GM18505 (cell line): ENCODE data around the gene COA8.

Source experiments
- ATAC-seq: cut with Tn5 transposase; IDR thresholded peaks from one replicate; pipeline ENCODE4 v1.9.1; 2021; ENCODE audit not compliant: unreplicated experiment
- POLR2A ChIP-seq: IDR thresholded peaks from 4 replicates; pipeline ENCODE4 v1.6.1; 2011; ENCODE audit warnings: borderline replicate concordance; ENCODE audit not compliant: insufficient read depth, insufficient read length; ENCODE audit errors: extremely low read depth

COA8 gene

GRCh38 chr14:103562429-103563225 is at the start of gene COA8, which contains the start of gene BAG5:
COA8 (plus strand) TSS chr14:103562960; CDS start chr14:103563002, 42 bp downstream.
BAG5 (minus strand) TSS chr14:103562657; CDS start chr14:103561164, 1,493 bp downstream.
- TF ChIP-seq POLR2A, result peak; percentile 82
- ATAC-seq, result peak; percentile 78

DNA sequence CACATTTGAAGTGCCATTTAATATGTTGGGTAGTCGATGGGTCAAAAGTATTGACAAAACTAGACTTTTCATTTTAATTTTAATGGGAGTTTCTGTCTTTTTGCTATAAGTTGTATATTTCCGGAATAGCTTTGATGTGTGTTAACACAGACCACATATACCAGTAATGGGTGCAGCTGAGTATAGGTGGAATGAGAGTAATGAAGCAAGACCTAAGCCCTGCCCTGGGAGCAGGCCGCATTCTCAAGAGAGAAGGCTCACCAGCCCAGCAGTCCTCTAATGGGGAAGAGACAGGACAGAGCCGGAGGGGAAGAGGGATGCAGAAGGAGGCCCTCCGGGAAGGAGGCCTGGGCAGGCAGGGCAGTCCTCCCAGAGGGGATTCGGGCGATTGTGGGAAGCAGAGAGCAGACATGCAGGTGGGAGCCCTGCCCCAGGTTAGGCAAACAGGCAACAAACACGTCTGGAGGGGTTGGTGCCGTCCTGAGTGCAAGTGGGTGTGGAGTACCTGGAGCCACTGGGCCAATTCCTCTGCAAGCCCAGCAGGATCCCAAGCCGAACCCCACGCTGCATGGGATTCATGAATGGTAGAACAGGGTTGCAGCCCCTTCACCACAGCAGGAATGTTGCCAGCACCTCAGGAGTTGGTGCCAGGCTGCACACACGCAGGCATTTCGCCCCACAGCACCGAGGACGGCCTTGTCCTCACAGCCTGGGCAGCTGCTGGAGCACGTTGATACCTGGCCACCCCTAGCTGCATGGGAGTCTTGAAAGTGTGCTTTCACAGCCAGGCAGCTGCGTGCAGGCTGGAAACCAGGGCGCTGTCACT is 48.0 kb upstream of the COA8 start:
- no peak for ATAC-seq
- TF ChIP-seq POLR2A, result no peak

- no peak for TF ChIP-seq POLR2A
- no peak for ATAC-seq
Observed at GRCh38 chr14:103516426-103517173, 46.2 kb upstream of the COA8 start.

GRCh38 chr14:103517174-103517566 is 45.6 kb upstream of the COA8 start:
- no peak for TF ChIP-seq POLR2A
- ATAC-seq, result no peak

DNA sequence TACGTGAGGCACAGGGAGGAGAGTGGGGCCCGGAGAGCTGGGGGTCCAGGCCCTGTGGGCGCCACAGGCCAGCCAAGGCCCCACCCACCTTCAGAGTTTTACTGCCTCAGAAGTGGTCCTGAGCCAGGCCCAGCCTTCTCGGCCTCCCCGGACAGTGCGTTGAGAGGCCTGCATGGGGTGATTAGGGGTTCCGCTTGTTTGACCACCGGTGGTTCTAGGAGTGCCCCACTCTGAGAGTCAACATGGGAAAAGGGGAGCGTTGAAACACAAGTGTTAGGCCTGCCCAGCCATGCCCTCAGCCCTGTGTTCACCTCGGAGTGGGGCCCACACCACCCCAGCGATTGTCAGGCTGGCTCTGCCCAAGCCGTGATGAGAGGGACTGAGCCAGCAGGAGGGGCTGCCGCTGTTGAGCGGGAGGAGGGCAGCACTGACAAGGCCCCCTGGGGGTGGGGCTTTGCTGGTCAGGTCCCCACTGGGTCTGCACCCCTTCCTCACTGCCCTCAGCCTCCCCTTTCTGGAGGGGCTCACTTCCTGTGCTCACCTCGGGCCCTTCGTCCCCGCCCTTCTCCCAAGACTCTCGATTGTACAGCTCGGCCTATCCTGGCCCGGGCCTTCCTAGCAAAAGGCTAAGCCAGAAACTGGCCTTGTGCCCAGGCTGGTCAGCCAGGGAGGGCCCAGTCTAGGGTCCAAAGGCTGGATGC is 44.9 kb upstream of the COA8 start:
- no peak for ATAC-seq
- no peak for TF ChIP-seq POLR2A

GRCh38 chr14:103518422-103519042 is 44.2 kb upstream of the COA8 start:
- TF ChIP-seq POLR2A, result no peak
- ATAC-seq, result no peak

DNA sequence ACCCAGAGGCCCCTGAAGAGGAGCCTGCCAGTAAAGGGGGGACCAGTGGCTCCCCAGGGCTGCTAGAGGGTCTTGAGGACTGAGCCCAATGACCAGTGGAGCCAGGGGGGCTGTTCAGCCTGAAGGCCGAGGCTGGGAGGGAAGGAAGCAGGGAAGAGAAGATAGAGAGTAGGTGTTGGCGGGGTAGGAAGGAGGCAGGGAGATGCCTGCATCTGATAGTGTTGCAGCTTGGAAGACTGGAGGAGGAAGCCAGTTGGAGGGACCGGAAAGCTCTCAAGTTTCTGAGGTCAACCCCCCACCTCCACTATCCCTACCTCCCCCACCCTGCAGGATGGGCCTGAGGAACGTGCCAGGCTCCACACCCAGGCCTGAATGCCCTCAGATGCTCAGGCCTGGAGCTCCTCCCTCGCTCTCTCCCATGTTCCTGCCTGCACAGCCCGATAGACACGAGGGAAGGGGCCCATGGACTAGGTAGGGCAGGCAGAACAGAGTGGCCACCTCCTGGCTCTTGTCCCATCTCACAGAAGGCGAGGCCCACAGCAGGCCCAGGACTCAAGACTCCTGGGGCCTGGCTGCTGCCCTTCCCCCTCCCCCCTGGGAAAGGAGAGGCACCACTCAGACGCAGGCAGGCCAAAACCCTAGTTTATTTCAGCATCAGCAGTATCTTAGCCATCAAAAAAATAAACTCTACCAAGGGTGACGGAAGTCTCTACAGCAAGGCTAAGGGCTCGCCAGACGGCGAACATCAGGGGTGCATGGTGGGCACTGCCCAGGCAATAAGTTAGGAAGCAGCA is 43.5 kb upstream of the COA8 start:
- ATAC-seq, result no peak
- no peak for TF ChIP-seq POLR2A

DNA sequence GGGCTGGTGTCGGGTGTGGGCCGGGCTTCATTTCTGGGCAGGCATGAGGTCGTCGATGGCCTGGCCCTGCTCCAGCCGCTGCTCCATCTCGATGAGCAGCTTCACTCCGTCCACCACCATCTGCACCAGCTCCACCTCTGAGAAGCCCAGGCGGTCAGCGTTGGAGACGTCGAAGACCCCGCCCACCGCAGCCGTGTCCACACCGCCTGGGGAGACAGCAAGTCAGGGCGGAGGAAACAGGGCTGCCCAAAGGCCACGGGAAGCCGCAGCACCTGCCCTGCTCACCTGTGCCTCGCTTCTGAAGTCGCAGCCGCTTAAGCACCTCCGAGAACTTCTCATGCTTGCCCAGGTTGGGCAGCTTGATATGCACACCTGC is 42.9 kb upstream of the COA8 start:
- ATAC-seq, result no peak

DNA sequence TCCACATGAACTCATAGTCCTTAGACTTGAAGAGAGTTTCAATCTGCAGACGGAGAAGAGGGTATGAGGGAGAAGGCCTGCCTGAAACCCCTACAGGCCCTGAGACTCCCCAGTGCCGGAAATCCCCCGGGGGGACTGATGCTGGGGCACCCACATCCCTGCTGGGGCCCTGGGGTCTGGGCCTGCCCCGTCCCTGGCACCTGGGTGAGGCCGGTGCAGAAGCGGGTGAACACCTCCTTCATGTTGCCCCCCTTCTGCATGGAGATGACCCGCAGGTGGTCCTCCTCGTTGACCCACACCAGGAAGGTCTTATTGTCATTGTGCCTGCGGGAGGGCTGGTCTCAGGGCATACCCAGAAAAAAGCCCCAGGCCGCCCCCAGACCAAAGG is 42.5 kb upstream of the COA8 start:
- no peak for ATAC-seq
- no peak for TF ChIP-seq POLR2A

More for the DNA sequence above, 42.9 kb upstream of the COA8 start:
- TF ChIP-seq POLR2A, result no peak

DNA sequence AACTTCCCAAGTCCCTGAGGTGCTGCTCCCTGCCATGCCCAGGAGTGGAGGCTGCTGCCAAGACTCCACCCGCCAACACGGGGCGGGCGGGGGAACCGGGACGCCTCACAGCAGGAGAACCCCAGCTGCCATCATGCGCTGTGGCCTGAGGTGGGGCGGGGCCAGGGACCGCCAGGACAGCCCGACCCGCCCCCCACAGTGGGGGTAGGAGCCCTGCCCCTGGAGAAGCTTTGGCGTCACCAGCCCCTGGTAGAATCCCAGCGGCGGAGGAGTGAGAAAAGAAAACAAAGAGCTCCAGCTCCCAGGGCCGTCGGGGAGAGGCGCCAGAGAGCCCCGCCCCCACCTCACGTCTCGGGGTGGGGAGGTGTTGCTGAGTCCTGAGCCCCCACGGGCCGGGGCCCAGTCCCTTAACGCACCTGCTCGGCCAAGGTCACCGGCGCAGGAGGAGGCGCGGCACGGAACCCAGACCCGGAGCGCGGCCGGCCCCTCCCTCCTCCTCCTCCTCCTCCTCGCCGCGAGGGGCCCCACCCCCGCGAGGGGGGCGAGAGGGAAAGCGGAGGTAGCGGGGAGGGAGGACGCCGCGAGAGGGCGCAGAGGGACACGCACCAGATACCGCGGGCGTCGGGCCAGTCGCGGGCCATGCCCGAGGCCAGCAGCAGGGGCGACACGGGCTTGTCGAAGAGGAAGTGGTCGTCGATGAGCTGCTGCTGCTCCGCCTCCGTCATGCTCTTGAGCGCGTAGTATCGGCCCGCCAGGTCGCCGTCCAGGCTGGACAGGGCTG is 41.9 kb upstream of the COA8 start:
- no peak for ATAC-seq
- TF ChIP-seq POLR2A, result no peak

DNA sequence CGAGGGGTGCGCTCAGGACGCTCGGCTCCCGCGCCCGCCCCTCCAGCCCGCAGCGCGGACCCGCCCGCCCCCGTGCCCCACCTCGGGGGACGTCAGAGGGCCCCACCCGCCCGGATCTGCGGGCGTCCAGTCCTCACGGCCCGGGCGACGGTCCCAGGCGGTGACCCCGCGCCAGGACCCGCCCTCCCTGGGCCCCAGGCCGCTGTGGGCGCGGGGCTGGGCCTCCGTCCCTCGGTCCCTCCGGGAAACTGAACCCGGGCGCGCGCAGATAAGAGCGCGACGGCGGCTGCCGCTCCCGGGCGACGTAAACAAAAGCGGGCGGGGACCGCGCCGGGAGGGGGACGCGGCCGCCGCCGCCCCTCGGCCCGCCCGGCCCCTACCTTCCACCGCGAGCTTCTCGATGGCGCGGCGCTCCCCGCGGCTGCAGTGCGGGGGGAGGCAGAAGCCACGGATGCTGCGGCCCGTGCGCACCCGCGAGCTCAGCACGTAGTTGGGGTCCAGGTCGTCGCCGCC is 41.3 kb upstream of the COA8 start:
- no peak for ATAC-seq
- no peak for TF ChIP-seq POLR2A
